ENCODE measurements around the gene PSD4.

Gene PSD4

DNA sequence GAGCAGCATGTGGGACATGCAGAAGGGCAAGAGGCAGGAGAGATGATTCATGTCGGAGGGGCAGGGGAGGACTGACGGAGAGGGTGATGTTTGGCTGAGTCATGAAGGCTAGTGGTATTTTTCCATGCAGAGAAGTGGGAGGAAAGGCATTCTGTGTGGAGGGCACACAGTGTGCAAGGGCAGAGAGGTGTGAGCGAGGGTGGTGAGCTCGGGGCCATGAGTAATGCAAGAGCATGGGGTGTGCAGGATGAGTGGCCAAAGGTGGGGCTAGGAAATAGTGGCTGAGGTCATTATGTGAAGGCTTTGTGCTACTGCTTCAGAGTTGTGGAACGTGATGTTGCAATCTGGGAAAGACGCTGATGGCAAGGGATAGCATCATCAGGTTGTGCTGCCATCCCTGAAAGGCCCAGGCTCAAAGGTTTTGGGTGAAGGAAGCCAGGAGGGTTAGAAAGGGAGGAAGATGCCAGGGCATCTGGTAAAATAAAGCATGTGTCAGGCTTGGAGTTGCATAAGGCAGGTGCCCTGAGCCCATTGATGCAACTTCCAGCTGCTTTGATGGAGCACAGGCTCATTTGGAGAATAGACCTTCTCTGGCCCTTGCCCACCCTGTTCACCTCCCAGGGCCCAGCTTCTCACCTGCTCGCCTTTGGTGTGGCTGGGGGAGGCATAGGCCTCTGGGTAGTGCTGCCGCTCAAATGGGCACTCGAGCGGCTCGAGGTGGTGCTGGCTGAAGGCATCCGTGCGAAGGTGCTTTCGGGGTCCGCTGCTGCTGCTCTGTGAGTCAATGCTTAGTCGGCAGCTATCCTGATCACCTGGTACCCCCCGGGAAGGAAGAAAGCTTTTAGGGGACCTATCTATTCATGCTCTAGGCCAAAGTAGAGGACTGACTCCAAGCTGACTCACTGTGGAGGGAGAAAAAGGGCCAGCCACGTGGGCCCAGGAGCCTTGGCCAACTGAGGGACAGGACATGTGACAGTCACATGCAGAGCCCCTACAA lies 67.4 kb downstream of the PSD4 start:
- Histone ChIP-seq H3K27me3 (ENCODE audit: low read length) (no peaks in the 10 kb centered on the region), H3K27ac (ENCODE audit: low read depth, low read length) (no peak overlapping the region), H3F3A (ENCODE audit: insufficient read depth) (no peaks in the 10 kb centered on the region), H3K36me3 (ENCODE audit: low read length) (peaks cover 4% of the 10 kb centered on the region; the same call in 1 of the 2 replicates), H3K4me3 (ENCODE audit: insufficient read depth, low read length, poor library complexity, severe bottlenecking) (no peak overlapping the region), H3K9me3 (ENCODE audit: insufficient read depth, low read length) (no peaks in the 10 kb centered on the region), H3K9ac (ENCODE audit: low read length) (no peak overlapping the region), H3K4me2 (ENCODE audit: low read depth, low read length, poor library complexity, severe bottlenecking) (no peak overlapping the region), H3K79me2 (ENCODE audit: insufficient read depth, low read length) (peaks cover 13% of the 10 kb centered on the region; the same call in 1 of the 2 replicates), H3K9me2 (replicated peaks; ENCODE audit: insufficient read depth, low read length) (no peaks in the 10 kb centered on the region), H4K20me1 (ENCODE audit: low read depth, low read length) (no peaks in the 10 kb centered on the region; the same call in 1 of the 2 replicates), H2AFZ (ENCODE audit: low read depth, low read length, severe bottlenecking) (no peak overlapping the region)
- TF ChIP-seq, protein P1, sequence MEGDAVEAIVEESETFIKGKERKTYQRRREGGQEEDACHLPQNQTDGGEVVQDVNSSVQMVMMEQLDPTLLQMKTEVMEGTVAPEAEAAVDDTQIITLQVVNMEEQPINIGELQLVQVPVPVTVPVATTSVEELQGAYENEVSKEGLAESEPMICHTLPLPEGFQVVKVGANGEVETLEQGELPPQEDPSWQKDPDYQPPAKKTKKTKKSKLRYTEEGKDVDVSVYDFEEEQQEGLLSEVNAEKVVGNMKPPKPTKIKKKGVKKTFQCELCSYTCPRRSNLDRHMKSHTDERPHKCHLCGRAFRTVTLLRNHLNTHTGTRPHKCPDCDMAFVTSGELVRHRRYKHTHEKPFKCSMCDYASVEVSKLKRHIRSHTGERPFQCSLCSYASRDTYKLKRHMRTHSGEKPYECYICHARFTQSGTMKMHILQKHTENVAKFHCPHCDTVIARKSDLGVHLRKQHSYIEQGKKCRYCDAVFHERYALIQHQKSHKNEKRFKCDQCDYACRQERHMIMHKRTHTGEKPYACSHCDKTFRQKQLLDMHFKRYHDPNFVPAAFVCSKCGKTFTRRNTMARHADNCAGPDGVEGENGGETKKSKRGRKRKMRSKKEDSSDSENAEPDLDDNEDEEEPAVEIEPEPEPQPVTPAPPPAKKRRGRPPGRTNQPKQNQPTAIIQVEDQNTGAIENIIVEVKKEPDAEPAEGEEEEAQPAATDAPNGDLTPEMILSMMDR (IDR thresholded peaks at IDR 0.05; ENCODE audit: insufficient read depth, low read length, poor library complexity, severe bottlenecking): no peak
- no peak for TF ChIP-seq EZH2phosphoT487 (conservative IDR thresholded peaks at IDR 0.05; ENCODE audit: low read length)

DNA sequence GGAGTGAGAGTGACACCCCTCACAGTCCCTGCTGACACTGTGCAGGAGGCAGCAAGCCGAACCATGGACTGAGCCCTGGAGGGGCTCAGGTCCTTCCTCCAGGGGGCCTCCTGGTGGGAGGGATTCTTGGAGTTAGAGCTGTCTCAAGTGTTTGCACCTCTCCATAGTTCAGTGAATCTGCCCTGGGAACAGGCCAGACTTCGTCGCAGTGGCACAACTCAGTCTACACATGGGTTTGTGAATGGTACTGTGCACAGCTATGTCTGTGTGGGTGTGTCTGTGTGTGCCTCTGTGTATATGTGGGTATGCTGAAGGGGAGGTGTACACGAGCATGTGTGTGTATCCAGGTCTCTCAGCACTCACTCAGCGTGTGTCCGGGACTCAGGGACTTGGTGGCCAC lies 68.6 kb downstream of the PSD4 start:
- Histone ChIP-seq H3K36me3 (ENCODE audit: low read length) (peaks cover 4% of the 10 kb centered on the region; the same call in 1 of the 2 replicates), H2AFZ (ENCODE audit: low read depth, low read length, severe bottlenecking) (no peak overlapping the region), H3K27ac (ENCODE audit: low read depth, low read length) (no peak overlapping the region), H4K20me1 (ENCODE audit: low read depth, low read length) (no peaks in the 10 kb centered on the region; the same call in 1 of the 2 replicates), H3K79me2 (ENCODE audit: insufficient read depth, low read length) (peaks cover 5% of the 10 kb centered on the region; the same call in 1 of the 2 replicates), H3K4me3 (ENCODE audit: insufficient read depth, low read length, poor library complexity, severe bottlenecking) (no peak overlapping the region), H3K9me2 (replicated peaks; ENCODE audit: insufficient read depth, low read length) (no peaks in the 10 kb centered on the region), H3K4me2 (ENCODE audit: low read depth, low read length, poor library complexity, severe bottlenecking) (no peak overlapping the region), H3K27me3 (ENCODE audit: low read length) (no peaks in the 10 kb centered on the region), H3F3A (ENCODE audit: insufficient read depth) (no peaks in the 10 kb centered on the region), H3K9me3 (ENCODE audit: insufficient read depth, low read length) (no peaks in the 10 kb centered on the region), H3K9ac (ENCODE audit: low read length) (no peak overlapping the region)
- no peak for TF ChIP-seq EZH2phosphoT487 (conservative IDR thresholded peaks at IDR 0.05; ENCODE audit: low read length)
- TF ChIP-seq, protein P1 (IDR thresholded peaks at IDR 0.05; ENCODE audit: insufficient read depth, low read length, poor library complexity, severe bottlenecking): no peak

GRCh38 chr2:113245276-113245711 lies 71.5 kb downstream of the PSD4 start:
- Histone ChIP-seq H3K9me3 (ENCODE audit: insufficient read depth, low read length) (no peaks in the 10 kb centered on the region), H3K36me3 (ENCODE audit: low read length) (no peaks in the 10 kb centered on the region), H3K9ac (ENCODE audit: low read length) (no peak overlapping the region), H3K9me2 (replicated peaks; ENCODE audit: insufficient read depth, low read length) (no peaks in the 10 kb centered on the region), H3K4me2 (ENCODE audit: low read depth, low read length, poor library complexity, severe bottlenecking) (no peak overlapping the region), H2AFZ (ENCODE audit: low read depth, low read length, severe bottlenecking) (no peak overlapping the region), H4K20me1 (ENCODE audit: low read depth, low read length) (no peaks in the 10 kb centered on the region; the same call in 1 of the 2 replicates), H3K27me3 (ENCODE audit: low read length) (no peaks in the 10 kb centered on the region), H3F3A (ENCODE audit: insufficient read depth) (no peaks in the 10 kb centered on the region), H3K4me3 (ENCODE audit: insufficient read depth, low read length, poor library complexity, severe bottlenecking) (no peak overlapping the region), H3K79me2 (ENCODE audit: insufficient read depth, low read length) (no peaks in the 10 kb centered on the region), H3K27ac (ENCODE audit: low read depth, low read length) (no peak overlapping the region)
- TF ChIP-seq, protein P1 (IDR thresholded peaks at IDR 0.05; ENCODE audit: insufficient read depth, low read length, poor library complexity, severe bottlenecking): no peak
- TF ChIP-seq EZH2phosphoT487 (conservative IDR thresholded peaks at IDR 0.05; ENCODE audit: low read length): no peak
